HG03571 (cell line): Measurements from ENCODE around the gene DENND1B.
"Not testable (repeated sequence)": the region's sequence is repeated elsewhere in the genome, so short reads cannot be mapped to it uniquely, and the experiment has no call there.

Experiments
- ATAC-seq: cut with Tn5 transposase; IDR thresholded peaks from one replicate; pipeline ENCODE4 v1.9.1; 2021; ENCODE audit not compliant: unreplicated experiment

Gene DENND1B

DNA sequence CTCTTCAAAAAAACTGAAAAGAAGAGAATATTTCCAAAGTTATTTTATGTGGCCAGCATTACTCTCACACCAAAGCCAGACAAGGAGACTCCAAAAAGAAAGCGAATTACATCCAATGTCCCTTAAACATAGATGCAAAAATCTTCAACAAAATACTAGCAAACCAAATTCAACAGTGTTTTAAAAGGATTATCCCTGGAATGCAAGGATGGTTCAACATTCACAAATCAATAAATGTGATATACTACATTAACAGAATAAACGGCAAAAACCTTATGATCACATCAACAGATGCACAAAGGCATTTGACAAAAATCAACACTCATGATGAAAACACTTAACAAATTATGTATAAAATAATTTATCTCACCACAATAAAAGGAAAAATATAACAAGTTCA lies 207.8 kb downstream of the DENND1B start:
- ATAC-seq: no peak

DNA sequence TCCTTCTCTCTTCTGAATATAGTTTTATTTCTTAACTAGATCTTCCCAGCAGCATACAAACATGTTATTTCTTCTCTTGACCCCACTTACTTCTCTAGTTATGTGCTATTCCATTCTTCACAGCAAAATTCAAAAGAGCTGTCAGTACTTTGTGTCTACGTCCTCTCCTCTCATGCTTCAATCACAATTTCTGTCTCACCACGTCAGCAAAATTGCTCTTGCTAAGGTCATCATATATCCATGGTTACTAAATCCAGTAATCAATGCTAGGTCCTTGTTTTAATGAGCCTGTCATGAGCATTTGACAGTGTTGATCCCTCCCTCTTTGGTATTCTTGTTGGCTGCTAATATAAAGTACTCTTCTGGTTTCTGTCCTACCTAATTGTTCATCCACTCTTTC lies 214.2 kb downstream of the DENND1B start:
- ATAC-seq: no peak

DNA sequence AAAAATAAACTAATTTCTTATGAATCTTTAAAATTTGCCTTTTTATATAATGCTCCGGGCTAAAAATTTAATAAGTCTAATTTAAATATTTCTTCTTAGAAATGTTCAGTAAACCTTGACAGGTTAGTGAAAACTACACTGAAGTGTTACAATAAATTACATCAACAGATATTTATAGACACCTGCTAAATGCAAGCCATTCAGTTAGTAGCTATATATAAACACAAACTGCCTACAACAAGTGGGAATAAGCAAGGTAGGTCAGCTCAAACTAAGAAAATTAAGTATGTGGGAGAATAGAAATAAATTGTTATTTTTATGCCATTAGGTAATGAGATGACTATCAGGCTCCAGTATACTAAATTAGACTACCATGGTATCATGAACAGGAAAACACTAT lies 215.6 kb downstream of the DENND1B start:
- ATAC-seq: no peak

DNA sequence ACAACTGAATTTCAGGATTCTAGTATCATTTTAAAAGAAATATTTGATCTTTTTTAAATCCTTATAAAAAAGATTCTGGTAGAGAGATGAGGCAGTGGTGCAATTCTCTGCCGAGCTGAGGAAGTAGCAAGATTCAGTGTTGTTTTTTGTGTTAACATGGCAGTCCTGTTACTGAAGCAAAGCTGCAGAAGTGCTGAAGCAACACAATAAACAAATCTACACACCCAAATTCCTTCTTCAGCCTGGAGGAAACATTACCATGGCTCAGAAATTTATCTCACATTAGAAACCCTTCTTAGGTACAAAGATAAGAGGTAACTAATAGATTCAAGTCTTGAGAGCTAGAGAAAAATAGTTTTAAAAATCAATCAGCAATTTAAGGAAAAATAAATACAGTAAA lies 216.0 kb downstream of the DENND1B start:
- ATAC-seq: no peak

DNA sequence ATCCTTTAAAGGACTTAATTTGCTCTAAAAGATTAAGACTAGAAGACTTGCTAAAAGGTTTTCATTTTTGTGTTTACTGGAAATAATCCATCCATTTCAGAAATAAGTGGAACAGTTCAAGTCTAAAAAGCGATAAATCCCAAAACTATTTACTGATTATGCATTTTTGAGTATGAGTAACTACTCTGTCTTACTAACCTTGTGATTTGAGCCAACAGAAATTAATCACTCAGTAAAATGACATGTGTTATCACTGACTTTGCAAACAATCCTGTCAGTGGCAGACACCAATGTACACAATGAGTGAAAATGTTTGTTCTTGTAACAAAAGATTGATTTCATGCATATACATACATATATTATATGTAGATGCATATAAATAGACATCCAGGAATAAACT lies 218.0 kb downstream of the DENND1B start:
- no peak for ATAC-seq

DNA sequence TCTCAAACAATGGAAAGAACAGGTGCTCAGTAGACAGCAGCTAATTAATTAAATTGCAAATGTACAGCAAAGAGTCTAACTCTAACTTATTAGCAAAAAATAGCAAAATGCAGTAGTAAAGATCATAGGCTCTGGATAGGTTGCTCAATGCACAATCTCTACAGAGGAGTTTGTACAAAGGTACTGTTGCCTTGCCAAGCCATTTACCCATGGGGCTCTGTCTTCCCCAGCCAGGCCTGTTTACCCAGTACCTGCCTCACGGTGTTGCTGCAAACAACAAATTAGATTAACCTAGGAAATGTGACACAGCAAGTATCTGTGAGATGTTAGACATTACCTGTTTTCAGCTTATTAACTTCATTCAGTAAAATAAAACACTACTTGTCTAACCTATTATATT lies 222.0 kb downstream of the DENND1B start:
- ATAC-seq: no peak

DNA sequence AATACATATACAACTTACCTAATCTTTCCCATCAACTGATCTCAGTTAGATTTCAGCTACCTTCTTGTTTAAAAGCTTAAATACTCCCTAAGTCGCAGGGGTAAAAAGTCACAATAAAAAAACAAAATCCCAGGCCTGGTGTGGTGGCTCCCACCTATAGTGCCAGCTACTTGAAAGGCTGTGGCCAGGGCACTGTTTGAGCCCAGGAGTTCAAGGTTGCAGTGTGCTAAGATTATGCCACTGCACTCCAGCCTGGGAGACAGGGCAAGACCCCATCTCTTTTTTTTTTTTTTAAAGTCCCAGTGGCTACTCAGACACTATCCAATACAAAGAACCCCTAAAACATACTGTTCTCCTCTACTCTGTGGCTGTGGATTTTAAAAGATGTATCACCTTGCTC lies 228.3 kb downstream of the DENND1B start:
- ATAC-seq: no peak

DNA sequence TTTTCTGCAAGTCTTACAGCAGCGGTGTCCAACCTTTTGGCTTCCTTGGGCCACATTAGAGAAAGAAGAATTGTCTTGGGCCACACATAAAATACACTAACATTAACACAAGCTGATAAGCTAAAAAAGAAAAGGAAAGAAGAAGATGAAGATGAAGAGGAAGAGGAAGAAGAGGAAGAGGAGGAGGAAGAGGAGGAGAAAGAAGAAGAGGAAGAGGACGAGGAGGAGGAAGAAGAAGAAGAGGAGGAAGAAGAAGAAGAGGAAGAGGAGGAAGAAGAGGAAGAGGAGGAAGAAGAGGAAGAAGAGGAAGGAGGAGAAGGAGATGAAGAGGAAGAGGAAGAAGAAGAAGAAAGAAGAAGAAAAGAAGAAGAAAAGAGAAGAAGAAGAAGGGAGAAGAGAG lies 230.7 kb downstream of the DENND1B start:
- no peak for ATAC-seq

DNA sequence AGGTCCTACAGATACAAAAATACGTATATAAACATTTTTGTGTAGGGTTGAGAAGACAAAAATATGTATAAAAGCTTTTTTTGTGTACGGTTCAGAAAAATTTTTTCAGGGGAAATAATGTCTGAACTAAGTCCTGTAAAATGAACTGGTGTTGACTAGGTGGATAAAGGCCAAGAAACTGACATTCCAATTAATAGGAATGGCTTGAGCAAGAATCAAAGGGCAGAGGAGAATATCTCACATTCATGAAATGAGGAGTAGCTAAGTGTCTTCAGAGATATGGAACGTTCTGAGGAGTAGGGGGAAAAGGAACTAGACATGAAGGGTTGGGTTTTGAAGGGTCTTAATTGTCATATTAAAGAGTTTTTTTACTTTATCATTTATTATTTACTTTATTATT lies 231.2 kb downstream of the DENND1B start:
- no peak for ATAC-seq

DNA sequence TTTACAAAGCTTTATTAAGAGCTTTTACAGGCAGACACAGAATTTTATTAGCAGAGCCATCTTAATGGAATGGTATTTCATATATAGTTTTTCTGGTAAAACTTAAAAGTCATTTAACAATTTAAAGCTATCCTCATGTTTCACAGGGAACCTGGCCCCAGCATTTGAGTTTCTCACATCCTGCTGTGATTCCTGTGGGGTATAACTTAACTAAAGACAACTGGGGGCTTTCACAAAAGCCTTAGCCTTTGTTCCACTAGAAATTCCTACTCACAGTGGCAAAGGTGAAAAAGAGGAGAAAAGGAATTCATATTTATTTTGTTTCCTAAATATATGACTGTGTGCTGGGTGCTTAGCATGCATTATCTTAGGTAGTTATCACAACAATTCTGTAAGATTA lies 233.9 kb downstream of the DENND1B start:
- ATAC-seq: no peak

DNA sequence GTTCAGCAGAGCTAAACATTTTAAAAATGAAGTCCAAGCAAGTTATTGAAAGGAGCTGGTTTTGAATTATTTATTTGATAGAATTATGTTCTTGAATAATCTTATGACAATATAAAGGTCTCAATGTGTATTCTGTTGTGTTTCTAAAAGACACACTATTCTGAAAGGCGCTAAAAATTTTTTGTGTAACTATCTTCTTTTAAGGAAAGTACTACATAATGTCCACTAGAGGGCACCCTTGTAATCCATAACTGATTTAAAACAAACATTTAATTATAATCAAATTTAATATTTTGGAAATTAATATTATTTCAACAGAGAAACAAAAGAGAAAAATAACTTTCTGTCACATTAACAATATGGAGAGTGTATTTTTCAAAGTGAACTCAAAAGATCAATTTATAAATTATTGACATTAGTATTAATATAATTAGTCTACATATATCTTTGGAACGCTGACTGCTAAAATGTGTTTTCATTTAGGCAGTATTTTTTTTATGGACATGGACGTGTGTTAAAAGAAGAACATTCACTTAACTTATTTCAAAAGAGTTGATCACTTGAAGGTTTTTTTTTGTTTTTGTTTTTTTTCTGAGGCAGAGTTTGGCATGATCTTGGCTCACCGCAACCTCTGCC lies 248.4 kb downstream of the DENND1B start:
- no peak for ATAC-seq

DNA sequence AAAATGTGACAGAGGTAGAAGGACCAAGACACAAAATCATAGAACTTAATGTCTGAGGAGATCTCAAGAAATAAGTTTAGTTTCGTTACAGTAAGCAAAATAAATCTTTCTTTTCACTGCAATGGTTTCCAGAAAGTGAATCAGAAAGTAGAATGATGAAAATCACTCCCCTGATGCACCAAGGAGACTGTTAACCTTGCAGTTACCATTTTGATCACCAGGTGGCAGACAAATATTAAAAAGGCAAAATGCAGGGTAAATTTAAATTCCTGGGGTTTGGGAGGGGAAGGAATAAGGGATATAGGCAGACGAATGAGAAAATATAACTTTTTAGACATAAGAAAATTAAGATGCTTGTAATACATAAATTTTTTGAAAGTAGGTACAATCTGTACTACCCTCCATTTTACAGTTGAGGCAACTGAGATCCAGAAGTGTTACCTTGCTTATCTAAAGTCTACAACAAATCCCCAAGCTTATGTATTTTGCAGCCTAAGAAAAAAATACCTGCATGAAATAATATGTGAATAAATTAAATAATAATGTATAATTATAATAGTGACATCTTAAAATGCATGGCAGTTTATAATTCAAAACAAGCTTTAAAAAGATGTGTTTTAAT lies 254.1 kb downstream of the DENND1B start:
- ATAC-seq: peak; percentile 69

DNA sequence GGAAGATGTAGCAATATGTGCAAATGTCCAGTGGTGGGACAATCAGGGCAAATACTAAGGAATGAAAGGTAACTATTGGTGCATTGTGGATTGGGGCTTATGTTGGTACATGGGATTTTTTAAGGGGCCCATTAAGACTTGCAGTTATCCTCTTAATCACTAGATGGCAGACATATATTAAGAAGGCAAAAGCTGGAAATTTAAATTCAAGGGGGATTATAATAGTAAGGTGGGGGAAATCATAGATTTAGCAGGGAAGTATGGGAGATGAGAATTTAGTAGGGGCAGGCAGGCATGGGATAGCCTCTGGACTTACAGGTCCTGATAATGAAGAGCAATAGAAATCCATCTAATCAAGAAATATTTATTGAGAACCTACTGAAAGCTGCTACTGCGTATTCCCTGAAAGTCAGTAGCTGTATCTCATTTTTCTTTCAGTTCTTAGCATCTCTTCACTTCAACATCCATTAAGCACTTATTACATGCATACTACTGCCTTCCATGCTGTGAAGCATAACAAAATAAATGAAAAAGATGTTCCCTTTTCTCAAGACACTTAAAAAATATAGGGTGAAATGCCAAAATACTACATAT lies 255.4 kb downstream of the DENND1B start:
- no peak for ATAC-seq

DNA sequence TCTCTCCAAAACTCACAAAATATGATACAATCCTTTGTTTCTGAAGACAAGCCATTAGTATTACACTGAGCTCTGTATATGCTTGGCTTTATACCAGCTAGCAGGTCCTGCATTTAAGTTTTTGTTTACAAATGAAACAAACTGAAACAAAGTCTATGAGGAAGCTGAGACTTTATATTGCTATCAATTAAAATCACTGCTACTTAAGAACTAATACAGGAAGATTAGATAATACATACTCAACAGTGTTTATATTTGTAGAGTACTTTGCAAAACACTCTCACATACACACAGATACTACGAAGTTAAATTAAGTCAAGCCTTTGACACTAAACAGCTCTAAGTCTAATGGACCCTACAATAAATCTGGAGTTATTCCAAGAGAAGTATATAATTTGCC lies 259.9 kb downstream of the DENND1B start:
- ATAC-seq: no peak

DNA sequence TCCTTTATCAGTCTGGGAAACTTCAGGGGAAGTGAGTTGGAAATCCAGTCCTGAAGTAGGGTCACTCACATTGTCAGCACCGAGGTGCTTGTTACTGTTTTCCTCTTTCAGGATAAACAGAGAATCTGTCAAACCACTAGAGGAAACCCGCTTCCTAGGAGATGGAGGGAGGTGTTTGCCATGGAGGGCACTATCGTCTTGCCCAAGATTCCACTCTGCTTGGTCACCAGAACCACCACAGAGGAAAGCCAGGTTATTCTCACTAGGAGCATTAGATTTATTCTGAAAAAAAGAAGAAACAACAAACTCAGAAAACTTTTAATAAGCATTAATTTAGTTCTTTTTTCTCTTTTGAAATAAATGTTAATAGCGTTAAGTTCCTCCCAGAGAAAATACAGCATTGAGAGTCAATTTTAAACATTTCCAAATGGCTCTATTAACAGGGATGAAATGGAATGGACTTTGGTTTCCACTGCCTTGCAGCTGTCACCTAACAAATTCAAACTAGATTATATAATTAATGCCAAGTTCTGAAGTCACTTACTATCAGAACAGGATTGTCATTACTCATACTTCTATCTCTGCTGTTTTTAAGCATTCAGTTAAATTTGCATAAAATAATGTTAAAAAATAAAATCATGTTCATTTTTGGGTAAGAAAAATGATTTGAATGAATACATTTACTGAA lies 264.4 kb downstream of the DENND1B start:
- ATAC-seq: no peak

DNA sequence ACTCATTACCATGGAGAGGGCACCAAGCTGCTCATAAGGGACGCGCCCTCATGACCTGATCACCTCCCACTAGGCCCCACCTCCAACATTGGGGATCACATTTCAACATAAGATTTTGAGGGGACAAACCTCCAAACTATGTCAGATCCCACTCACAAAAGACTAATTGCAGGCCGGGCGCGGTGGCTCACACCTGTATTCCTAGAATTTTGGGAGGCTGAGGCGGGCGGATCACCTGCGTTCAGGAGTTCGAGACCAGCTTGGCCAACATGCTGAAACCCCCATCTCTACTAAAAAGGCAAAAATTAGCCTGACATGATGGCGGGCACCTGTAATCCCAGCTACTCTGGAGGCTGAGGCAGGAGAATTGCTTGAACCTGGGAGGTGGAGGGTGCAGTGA lies 278.6 kb downstream of the DENND1B start:
- ATAC-seq: no peak

DNA sequence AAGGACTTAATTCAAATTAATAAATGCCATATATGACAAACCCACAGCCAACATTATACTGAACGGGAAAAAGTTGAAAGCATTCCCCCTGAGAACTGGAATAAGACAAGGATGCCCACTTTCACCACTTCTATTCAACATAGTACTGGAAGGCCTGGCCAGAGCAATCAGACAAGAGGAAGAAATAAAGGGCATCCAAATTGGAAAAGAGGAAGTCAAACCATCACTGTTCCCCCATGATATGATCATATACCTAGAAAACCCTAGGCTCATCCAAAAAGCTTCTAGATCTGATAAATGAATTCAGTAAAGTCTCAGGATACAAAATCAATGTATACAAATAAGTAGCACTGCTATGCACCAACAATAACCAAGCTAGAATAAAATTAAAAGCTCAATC lies 283.8 kb downstream of the DENND1B start:
- not testable (repeated sequence) for ATAC-seq

DNA sequence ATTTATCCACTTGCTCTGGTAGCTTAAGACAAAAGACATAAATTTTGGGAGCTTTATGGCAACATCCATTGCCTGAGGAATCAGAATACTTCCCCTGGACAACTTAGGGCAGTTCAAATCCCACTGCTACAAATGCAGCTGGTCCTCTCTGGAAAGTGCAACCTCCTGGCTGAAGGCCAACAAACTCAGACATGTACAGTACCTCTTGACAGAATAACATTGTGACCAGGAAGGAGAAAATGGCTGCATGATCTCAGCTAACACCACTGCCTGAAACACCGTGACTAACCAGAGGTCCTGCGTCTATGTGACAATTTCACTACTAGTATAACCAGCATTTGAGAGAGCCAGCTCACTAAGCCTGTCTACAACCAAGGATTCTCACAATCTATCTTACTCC lies 288.3 kb downstream of the DENND1B start:
- ATAC-seq: no peak

DNA sequence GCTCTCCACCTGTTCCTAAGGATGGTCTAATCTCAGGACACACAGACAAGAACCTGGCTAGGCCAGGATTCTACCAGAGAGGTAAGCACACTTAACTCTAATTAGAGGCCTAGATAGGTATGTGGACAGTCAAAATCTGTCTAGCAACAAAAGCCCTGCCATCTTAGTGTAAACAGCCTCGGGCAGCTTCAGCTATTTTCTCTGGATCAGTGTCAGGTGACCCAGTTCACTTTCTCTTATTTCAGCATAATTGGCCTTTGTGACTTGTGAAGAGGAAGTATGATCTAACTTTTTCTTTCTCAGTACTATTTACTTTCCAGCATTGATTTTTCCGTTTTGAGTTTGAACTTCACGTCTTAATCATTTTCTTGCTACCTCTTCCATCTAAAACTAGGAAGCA lies 289.5 kb downstream of the DENND1B start:
- ATAC-seq: no peak

DNA sequence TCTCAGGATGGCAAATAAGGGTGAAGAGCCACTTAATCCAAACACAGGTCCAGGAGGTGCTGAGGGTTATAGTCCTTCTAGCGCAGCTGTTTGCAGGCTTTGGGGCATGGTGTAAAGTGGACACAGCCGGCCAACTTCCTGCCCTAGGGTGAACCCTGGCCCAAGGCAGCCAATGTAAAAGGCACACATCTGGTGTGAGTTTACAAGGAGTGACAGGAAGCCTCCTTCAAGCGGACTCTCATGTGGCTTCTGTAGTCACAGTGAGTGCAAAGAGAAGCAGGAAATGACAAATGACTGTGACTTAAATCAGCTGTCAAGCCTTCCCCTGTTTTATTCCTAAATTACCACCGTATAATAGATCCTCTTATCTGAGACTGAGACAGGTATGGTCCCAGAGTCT lies 294.2 kb downstream of the DENND1B start:
- no peak for ATAC-seq

DNA sequence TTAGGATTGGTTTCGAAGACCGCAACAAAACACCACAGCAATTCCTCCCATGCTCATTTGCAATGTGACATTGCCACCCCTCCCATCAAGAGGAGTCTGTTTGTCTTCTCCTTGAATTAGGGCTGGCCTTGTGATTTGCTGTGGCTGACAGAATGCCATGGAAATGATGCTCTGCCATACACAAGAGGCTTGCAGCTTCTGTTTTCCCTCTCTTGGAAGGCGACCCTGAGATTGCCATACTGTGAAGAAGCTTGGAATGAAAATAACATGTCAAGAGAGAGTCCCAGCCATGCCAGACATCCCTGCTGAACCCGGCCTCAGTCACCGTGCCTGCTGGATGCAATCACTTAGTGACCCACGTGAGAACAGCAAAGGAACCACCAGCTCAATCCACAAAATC lies 294.8 kb downstream of the DENND1B start:
- ATAC-seq: no peak

DNA sequence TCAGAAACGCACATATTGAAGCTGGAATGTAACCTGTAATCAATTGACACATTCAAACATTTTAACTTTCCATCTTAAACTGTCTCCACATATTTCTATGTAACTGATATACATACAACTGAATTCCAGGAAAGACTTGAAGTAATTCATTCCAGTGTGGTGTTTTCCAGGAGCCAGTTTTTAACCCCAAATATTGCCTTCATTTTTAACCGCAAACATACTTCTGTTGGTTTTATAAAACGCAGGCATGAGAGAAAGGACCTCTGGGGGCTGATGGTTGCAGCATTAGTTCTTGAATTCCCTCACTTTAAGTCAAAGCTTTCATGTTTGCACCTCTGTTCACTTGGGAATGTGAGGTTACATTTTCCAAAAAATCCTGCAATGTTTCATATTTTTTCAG lies 303.1 kb downstream of the DENND1B start:
- no peak for ATAC-seq
